Left renal pelvis (tissue), 4 donors: ENCODE results near the gene TBX18. TPM values are rescaled to one million over a fixed set of nuclear protein-coding genes. Genes with fewer than 3 reads are reported as not detected.

ENCODE experiments used
- DNase-seq, 4 donors: peaks; one replicate each; pipeline ENCODE4 v3.0.0-alpha.2; 2013; ENCODE audit warnings: low read depth in 4 of 4, low spot score in 3 of 4
- polyA plus RNA-seq, 4 donors: library from polyadenylated mRNA; unstranded; fragments of 120-200 nt; gene quantifications; one replicate each; pipeline ENCODE4 v1.2.1, GENCODE V29; 2013; ENCODE audit not compliant: insufficient read length in 4 of 4

The TBX18 gene
- polyA plus RNA-seq, 4 donors: 7.0 to 24.7 (median 12.7) TPM

DNA sequence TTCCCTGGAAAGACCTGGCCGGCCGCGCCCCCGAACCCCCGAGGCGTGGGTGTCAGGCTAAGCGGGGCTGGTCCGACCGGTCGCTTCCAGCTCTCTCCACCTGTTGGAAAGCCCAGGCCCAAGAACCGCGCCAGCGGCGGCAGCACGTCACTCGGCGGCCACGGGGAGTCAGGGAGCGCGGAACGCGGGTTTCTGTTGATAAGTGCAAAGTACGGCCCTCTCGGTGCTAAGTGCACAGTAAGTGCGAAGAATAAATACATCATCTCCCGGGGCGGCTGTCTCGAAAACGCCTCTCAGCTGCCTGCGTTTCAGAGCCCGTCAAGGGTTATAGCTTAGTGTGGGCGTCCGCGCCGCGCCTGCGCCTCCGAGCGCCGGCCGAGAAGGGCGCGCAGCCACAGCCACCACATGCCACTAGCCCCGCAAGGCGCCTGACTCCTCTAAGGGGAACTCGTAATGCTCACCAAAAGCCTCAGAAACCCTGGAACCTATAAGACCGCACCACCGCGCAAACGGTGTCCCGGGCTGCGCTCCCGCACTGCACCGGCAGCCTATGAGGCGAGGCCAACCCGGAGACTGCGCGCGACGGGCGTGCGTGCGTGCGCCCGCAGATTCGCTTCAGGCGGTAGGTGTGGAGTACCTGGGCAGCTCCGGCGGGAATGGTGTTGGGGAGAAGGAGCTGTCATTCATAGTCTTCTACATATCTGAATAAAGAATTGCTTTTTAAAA lies 9.2 kb upstream of the TBX18 start:
- DNase-seq: no peak

DNA sequence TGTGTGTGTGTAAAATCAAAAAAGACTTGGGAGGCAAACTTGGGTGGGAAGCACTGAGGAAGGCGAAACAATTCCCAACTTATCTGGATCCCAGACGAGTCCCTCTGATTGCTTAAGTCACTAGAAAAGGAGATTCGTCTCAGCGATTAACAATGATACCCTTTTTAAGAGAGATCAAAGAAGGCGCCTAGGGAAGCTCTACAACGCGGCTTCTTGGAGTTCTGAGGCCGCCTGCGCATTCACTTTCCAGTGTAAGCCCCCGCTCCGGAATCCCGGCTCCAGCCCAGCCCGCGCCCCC lies 8.7 kb upstream of the TBX18 start:
- no peak for DNase-seq

DNA sequence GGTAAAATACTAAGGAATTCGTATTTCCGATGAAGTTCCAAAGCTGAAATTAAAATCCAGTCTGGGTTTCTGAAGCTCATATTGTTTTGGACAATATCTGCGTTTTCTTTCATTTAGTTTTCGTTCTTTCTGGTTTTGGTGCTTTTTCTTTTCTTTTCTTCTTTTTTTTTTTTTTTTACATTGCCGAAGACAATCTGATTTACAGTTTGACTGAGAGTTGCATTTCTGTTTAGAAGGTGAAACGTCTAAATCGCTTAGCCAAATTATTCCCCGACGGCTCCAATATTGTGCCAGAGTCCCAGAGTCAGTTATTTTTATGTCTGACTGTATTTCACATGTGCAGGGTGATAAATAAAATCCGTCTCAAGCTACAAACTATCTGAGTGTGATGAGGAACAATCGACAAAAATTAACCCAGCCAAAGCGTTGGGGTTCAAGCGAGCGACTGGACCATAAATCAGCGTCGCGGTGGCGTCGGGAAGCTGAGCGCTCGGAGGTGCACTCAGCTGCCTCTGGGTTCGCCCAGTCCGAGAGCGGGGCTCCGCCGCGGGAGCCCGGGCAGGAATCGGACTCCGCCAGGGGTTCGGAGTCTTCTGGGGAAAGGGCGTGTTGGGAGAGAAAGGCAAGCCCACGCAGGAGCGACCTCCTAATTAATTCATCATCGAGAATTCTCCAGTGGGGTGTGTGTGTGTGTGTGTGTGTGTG lies 8.2 kb upstream of the TBX18 start:
- DNase-seq: no peak

DNA sequence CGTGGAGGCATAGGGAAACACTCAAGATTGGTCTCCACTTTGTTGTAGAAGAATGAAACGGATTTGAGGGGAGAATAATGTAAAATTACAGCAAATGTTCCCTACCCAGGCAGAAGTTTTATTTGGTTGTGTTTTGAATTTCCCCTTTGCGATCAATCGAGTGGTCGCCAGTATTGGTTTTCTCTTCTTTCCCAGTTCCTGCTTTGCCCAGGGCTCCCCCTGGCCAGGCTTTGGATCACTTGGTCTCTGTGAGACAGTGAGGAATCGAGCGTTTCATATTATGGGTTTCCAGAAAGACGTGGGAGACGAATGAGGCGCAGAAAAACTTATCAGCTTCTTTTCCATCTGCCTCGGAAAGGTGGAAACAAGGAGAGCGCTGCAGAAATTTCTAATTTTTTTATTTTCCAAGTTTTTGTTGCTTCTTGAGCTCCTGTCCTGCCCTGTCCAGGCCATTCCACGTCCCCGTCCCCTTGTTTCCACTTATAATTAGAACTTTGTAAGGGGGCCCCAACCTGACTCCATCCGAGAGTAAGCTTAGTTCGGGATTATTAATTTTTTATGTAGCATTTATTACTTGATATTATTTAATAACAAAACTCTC lies 7.5 kb upstream of the TBX18 start:
- no peak for DNase-seq

DNA sequence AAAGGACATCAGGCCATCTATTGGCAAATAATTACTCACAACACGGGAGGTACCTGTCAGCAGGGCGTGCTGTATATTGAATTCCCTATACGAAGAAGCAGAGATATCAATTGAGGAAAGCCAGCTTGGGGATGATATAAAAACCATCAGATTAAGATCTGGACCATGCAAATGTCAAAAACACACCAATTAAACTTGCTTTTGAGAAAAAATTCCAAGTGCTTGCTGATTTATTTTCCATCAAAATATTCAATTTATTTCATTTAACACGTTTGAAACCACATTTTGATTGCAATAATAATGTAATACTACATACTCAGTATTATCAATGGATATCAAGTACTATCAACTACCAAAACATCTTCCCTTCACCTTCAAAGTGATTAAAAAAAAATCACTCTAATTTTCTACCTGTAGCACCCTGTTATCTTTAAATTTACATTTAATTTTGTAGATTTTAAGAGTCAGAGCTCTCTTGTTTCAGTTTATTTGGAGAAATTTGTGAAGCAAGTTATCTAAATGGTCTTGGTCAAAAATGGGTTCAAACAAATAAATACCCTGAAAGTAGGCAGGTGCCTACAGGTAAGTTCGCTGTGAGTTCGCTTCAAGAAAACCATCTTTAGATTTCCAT lies 6.8 kb upstream of the TBX18 start:
- DNase-seq: no peak

DNA sequence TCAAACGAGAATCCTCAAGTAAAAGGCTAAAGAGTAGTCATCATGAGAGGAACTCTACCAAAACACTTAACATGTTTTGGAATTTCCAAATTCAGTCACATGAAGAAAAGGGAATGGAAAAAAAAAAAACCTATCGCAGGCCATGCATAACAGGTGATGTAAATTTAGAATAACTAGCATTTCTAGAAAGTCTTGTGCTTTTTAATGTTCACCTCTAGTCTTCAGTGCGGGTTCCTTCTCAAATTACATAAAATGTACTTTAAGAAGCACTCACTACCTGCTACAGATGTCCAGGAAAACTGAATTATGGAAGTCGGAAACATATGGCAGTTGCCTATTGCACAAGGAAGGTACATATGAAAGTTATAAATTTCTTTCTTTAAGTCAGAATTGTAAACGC lies 6.1 kb upstream of the TBX18 start:
- DNase-seq: no peak

DNA sequence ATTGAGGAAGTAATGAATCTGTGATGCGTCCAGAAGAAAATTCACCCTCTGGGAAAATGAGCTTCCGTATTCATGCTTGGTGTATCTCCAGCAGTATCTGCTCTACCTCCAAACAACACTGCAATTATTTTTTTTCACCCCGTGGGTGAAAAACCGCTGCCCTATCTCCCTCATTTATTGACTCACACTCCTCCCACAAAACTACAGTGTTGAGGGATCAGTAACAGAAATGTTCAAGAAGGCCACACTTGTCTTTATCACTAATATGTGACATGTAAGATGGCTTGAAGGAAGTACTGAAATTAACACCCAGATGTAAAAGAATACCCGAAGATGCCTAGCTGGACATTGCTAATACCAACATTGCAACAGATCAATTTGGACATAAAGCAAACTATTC lies 4.9 kb upstream of the TBX18 start:
- DNase-seq: no peak

DNA sequence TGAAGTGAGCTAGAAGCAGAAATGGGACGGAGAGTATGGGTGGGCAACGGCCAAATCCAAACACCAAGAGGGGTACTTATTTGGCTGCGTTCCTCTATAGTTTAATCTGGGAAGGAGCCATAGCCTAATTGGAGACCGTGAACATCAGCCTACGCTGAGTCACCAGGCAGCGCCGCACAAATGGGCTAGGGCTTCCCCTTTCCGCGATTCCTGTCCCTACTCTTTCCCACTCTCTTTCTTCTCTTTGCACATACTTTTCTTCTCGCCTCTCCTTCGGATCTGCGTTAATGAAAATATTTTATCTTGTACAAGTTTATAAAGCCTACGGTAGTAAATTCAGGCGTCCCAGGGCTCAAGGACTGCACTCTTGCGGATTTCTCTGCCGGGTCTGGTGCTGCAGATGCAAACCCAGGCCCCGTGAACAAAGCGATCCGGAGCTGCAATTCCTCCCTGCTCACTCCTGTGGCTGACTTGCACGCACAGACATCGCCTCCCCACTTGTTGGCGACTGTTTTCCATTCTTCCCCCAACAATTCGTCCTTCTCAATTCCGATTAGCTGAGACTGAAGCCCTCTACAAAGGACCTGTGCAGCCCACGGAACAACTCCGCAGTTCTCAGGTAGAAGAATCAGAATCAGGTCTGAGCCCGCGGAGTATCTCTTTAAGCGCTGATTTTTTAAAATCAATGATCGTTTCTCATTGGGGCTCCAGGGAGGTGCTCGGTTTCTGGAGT lies 4.2 kb upstream of the TBX18 start:
- DNase-seq: no peak

DNA sequence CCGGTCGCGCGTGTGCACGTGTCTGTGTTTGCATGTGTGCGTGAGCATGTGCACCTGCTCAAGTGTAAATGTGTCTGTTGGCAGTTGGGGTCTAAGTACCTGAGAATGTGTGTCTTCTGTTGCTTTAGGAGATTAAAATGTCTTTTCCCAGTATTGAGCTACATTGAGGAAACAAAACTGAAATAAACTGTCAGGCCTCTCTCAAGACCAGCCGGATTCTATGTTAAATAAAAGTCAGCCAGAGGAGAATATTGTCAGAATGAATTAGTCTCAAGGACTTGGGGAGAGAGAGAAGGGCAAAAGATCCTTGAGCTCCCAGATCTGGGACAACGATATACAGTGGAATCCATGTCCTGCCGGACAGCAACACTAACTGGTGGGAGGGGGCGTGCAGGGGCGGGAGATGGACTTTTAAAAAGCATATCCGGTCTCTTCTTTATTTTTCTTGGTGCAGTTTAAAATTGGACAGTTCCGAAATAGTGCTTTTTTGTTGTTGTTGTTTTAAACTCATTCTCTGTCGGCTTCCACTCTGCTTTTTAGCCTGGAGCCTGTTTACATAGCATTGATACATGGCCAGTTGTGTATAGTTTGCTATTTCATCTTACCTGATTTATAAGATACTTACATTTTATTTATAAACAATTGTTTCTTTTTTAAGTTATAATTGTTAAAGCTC lies 3.3 kb upstream of the TBX18 start:
- DNase-seq: no peak

DNA sequence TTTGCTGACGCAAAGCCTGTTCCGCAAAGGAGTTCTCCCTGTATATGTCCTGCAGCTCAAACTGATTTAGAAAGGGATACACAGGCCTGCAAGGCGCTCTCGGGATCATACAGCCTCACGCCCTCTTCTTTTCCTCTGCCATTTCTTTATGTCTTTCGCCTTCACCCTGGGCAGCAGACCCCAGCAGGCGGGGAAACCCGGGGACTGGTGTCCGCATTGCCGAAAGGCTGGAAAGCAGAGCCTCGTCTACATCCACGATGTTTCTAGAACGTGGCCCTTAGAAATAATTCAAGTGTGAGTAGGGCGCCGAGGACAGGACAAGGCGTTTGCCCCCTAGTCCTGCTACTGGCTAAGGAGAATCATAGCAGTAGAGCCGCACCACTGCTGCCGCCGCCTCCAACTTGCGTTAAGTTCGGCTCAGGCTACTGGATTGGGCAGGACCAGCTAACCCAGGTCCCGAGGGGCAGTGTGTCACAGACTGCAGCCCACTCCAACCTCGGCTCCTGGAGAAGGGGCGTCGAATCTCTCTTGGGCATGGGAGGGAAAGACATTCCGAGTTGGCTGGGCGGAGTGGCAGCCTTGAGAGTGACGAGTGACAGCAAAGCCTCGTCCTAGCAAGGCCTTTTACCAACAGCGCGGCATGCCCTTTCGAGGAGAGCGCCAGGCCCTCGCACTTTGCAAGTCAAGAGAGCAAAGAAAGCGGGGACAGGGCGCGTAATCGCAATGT lies 2.6 kb upstream of the TBX18 start:
- DNase-seq: no peak

DNA sequence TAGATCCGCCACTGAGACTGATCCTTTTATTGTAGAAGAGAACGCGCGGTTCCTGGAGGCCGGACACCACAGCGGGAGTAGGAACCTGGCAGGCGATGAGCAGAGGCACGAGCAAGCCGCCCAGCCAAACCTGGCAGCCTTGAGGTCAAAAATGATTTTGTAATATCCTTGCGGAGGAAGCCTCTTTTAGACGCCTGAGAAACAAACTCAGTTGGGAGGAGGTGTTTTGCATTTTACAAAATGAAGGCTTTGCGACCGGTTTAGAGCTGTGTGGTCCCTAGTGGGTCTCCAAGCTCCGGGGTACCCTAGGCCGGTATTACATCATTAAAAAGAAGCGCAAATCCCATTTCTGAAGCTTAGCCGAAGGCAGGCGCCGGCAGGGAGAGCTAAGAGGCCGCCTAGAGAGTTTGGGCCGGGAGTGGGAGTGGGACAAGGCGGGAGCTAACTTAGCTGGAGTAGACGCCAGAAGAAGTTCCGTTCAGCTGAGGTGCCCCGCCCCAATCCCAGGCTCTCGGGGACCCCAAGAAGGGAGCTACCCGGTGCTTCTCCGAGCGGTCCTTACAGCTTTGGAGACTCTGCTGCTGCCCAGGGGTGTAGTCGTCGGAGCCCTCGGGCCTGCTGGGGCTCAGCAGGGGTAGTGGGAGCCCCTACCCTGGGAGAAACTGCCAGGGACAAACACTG lies 1.9 kb upstream of the TBX18 start:
- DNase-seq: no peak

DNA sequence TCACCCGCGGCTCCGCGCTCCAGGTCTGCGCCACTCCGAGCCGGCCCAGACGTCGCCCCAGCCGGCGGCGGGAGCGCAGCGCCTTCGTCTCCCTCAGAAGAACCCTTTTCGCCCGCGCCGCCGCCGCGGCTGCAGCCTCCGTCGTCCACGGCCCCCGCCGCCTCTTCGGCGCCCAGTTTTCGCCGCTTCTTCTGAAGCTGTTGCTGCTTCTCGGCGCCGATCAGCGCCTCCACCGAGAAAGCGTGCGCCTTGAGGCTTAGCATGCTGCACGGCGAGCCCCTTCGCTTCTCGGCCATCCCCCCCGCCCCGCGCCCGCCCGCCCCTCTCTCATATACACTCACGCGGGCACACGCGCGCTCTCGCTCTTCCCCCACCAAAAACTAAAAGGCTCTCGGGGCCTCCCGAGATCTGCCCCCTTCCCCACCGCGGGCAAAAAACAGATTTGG lies 489 bp downstream of the TBX18 start:
- no peak for DNase-seq

DNA sequence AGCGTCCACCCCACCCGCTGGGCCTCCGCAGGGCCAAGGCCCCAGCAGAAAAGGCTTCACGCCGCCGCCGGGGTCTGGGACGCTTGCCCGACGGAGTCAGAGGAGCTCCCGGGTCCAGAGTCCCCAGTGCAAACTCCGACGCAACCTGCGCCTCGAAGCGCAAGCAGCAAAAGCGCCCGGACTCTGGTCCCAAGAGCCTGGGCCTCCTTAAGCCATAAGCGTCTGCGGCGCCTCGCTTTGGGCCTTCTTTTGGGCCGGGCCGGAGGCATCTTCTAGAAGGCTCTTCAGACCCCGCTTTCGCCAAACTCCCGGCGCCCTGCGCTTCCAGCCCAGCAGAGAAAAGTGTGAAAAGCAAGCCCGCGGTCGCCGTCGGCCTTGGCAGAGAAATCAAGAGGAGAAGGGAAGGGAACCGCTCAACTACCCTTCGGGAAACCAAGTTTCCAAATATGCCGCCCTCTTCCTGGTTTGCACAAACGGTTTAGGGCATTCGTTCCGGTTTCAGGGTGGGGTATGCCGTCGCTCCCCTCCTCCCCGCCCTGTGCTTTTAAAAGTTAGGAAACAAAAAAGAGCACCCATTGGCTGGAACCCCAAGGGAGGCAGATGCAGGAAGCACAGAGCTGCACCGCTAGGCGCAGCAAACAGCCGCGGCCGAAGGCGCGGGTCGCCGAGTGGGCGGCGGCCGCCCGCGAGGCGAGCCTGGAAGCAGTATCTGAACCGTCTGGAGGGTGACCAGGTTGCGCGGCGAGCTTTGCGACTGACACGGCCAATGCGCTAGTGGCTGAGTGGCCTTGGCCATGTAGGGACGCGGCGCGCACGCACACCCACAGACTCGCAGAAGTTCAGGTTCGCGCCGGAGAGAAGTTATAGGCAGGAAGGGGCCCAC lies 1.2 kb downstream of the TBX18 start:
- no peak for DNase-seq

DNA sequence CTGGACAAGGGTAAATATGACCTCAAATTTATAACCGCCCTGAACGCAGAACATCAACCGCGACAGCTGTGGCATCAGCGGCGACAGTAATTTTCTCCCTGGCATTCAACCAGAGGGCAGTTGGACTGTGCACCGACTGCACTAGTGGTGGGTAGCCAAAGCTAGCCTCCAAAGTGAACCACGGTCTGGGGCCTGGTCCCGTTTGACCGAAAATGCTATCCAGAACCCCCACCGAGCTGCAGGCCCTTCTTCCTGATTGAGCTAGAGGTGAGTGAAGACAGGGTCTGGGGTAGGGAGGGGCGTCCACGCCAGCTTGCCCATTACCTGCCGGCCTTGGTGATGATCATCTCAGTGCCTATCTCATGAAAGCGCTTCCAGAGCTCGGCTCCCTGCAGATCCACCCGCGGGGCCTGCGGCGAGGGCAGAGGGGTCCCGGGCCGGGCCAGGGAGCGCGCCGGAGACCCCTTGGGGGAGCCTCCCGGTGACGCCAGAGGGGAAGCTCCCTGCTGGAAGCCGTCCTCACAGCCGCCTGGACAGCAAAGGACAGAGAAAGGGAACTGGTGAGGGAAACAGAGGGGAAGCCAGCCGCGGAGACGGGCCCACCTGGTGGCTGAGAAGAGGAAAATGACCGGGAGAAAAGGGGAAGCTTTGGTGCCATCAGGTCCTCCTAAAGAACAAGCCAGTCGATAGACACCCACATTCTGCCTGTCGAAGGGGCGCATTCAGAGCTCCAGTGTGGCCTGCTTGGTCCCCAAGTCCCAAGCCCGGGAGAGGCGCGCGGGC lies 2.0 kb downstream of the TBX18 start:
- no peak for DNase-seq

DNA sequence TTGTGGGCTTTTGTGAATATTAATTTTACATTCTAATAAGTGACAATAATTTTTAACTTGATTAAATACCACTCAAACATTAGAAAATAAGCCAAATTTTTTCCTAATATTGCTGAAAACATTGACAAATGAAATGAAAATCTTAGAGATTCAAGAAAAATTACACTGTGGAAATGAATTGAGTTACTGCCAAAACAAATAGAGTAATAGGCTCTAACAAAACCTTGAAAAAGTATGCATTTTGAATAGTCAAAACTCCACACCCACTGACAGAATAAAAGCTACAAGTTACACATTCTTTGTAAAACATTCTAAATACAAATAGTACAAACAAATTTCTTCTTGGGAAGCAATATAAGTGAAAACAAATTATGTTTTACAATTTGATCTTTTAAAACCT lies 5.9 kb downstream of the TBX18 start:
- no peak for DNase-seq

DNA sequence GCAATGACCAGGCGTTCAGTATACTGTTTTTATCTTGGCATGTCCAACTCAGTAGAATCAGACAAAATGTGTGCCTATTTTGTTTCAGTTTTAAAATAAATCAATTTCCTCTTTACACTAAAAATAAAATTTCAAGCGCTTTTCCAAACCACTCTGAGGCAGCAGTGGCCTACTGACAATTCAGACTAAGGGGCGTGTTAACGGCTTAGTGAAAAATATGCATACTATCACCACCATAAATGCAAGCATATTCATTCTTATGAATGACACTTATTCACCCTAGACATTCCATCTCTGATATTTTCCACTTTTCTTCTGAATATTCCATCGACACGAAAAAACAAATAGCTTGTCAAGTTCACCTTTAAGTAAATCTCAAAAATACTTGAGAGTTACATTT lies 7.5 kb downstream of the TBX18 start:
- DNase-seq: no peak

DNA sequence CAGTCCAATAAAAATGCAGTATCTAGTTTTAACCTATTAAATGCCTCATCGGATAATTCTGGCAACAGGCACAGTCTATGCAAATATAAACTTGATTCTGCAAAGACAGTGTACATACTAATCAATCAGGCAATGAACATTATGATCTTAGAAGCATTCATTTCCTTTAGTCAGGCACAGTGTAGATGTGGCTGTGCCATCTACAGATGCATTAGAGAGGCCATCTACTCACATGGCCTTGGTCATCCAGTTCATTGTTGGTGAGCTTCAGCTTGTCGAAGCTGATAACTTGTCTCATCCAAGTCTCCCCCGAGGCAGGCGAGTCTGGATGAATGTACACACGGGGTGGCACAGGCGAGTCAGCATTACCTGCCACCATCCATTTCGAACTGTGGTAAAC lies 7.9 kb downstream of the TBX18 start:
- no peak for DNase-seq

DNA sequence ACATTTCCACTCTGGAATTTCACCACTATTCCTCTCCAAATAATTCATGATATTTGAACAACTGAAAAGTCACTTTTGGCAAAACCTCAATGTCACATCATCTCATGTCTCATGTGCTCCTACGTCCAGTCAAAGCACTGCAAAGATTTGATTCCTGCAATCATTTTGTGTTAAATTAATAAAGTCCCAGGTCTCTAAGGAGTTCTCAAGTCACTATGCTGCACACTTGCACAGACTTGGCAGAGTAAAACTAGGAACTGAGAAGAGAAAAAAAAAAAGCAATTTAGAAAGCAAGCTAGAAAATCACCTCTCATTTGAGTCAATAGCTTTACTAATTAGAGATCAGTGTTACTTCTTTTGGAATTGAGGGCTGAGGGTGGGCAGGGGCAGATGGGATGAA lies 11.2 kb downstream of the TBX18 start:
- DNase-seq: no peak
